T-cell (primary cell): ENCODE measurements around the gene IGSF1. TPM values are rescaled to one million over a fixed set of nuclear protein-coding genes. Genes with fewer than 3 reads are reported as not detected.

ENCODE experiments used
- ATAC-seq, 4 experiments: fragments of 200-7000 bp in 3 of 4; fragments of 150-1000 bp in 1 of 4; cut with Tn5 transposase; replicated peaks in 1 of 4; 1 replicate in 3 of 4; 2 replicates in 1 of 4; pipeline ENCODE4 v1.10.0; 2021; ENCODE audit warnings: moderate library complexity in 3 of 4, mild to moderate bottlenecking in 2 of 4, moderate number of reproducible peaks in 1 of 4
- CTCF ChIA-PET, 2 donors: fragments of 300-600 bp; sonication (Branson Sonifier 250); formaldehyde crosslinking; loops; one replicate each; lab custom pipeline; 2022; ENCODE audit warnings: antibody characterized with exemption in 2 of 2; lab: Charles Lee
- POLR2A ChIA-PET, 2 donors: fragments of 300-600 bp; sonication (Branson Sonifier 250); formaldehyde crosslinking; loops; one replicate each; lab custom pipeline; 2022; ENCODE audit warnings: antibody characterized with exemption in 2 of 2; lab: Charles Lee
- DNase-seq, 35 experiments: peaks; one replicate each; pipeline versions ENCODE4 v3.0.0 to v3.0.0-alpha.2; 2013 to 2023
- H3K27ac ChIP-seq: one replicate; pipeline ENCODE4 v1.5.1; 2013; ENCODE audit warnings: low read length
- H3K27me3 ChIP-seq, 2 experiments: replicated peaks in 1 of 2; 1 replicate in 1 of 2; 2 replicates in 1 of 2; pipeline versions ENCODE4 v1.6.1 to v1.7.0; 2013; ENCODE audit warnings: low read length in 1 of 2, mixed read lengths in 1 of 2; ENCODE audit not compliant: control insufficient read depth in 2 of 2, insufficient read depth in 2 of 2; ENCODE audit errors: extremely low read depth in 1 of 2
- H3K36me3 ChIP-seq, 2 donors: 1 replicate in 1 of 2; 2 replicates in 1 of 2; pipeline versions ENCODE4 v1.6.1 to v1.7.0; 2013; ENCODE audit warnings: low read length in 1 of 2; ENCODE audit not compliant: control insufficient read depth in 2 of 2, insufficient read depth in 1 of 2; ENCODE audit errors: extremely low read depth in 1 of 2
- H3K4me1 ChIP-seq, 2 experiments: 1 replicate in 1 of 2; 2 replicates in 1 of 2; pipeline versions ENCODE4 v1.6.1 to v1.7.0; 2013; ENCODE audit warnings: low read length in 2 of 2, mixed read lengths in 1 of 2; ENCODE audit not compliant: insufficient read depth in 2 of 2, control insufficient read depth in 1 of 2; ENCODE audit errors: extremely low read depth in 1 of 2
- H3K4me3 ChIP-seq, 2 donors: 1 replicate in 1 of 2; 2 replicates in 1 of 2; pipeline versions ENCODE4 v1.5.1 to v1.7.0; 2013; ENCODE audit warnings: mild to moderate bottlenecking in 2 of 2, low read length in 1 of 2, moderate library complexity in 1 of 2; ENCODE audit not compliant: control insufficient read depth in 1 of 2; ENCODE audit errors: extremely low read depth in 1 of 2
- H3K9me3 ChIP-seq: 2 replicates; pipeline ENCODE4 v1.7.0; 2013
- H3K27ac Mint-ChIP-seq, 2 donors: one replicate each; pipeline ENCODE4 v1.8.0; 2020 to 2021; ENCODE audit warnings: mild to moderate bottlenecking in 2 of 2, mixed read lengths in 2 of 2
- H3K27me3 Mint-ChIP-seq, 2 donors: one replicate each; pipeline ENCODE4 v1.8.0; 2021 to 2022; ENCODE audit warnings: mixed read lengths in 2 of 2
- H3K36me3 Mint-ChIP-seq: one replicate; pipeline ENCODE4 v1.8.0; 2021; ENCODE audit warnings: mixed read lengths
- H3K4me1 Mint-ChIP-seq, 3 donors: one replicate each; pipeline ENCODE4 v1.8.0; 2020 to 2022; ENCODE audit warnings: mixed read lengths in 3 of 3, mild to moderate bottlenecking in 1 of 3
- H3K4me3 Mint-ChIP-seq, 3 donors: one replicate each; pipeline ENCODE4 v1.8.0; 2020 to 2022; ENCODE audit warnings: mild to moderate bottlenecking in 3 of 3, mixed read lengths in 3 of 3, moderate library complexity in 3 of 3
- H3K9me3 Mint-ChIP-seq, 3 donors: one replicate each; pipeline ENCODE4 v1.8.0; 2020 to 2022; ENCODE audit warnings: mixed read lengths in 3 of 3
- WGBS: methylation state at CpG from one replicate; pipeline ENCODE4 v1.1.5; 2013; ENCODE audit warnings: missing lambda C conversion rate; ENCODE audit not compliant: insufficient coverage; 5-methylcytosine and 5-hydroxymethylcytosine counted together
- total RNA-seq, 35 experiments: library from RNA in 6 of 35; stranded (reverse) in 6 of 35; fragments of 120-200 nt in 1 of 35; gene quantifications; one replicate each; pipeline versions ENCODE4 v1.2.1 to v1.2.4 and lab custom pipeline; 2013 to 2026

Gene IGSF1
- total RNA-seq, 5 donors from 2014 or later (not counting 1 experiment from before 2014, with no cell fraction given), result 0.19 TPM; not detected in 4

- POLR2A ChIA-PET, result no interaction called here
- Mint-ChIP-seq H3K27me3 (peaks cover 0 to 49% of the 10 kb centered on the region in 2 donors), H3K4me3 (no peak overlapping the region), H3K36me3 (no peaks in the 10 kb centered on the region), H3K4me1 (no peaks in the 10 kb centered on the region), H3K27ac (no peak overlapping the region), H3K9me3 (no peaks in the 10 kb centered on the region)
- Histone ChIP-seq H3K9me3 (no peaks in the 10 kb centered on the region), H3K27ac (no peak overlapping the region), H3K36me3 (no peaks in the 10 kb centered on the region), H3K27me3 (peaks cover 0 to 2% of the 10 kb centered on the region in 2 experiments), H3K4me3 (no peak overlapping the region), H3K4me1 (no peaks in the 10 kb centered on the region)
- WGBS, result no CpG with 5 or more reads among the region's 11 CpGs
- DNase-seq, result no peak
- no peak for ATAC-seq
- CTCF ChIA-PET, result no interaction called here
These were observed 11.5 kb downstream of the IGSF1 start for GRCh38 chrX:131277543-131278136.

- Histone ChIP-seq H3K4me1 (no peaks in the 10 kb centered on the region), H3K36me3 (no peaks in the 10 kb centered on the region), H3K4me3 (no peak overlapping the region), H3K9me3 (no peaks in the 10 kb centered on the region), H3K27ac (no peak overlapping the region), H3K27me3 (peaks cover 0 to 2% of the 10 kb centered on the region in 2 experiments)
- no peaks in the 10 kb centered on the region for H3K4me1 Mint-ChIP-seq
- H3K27me3 Mint-ChIP-seq, result peaks cover 0 to 19% of the 10 kb centered on the region in 2 donors
- H3K36me3 Mint-ChIP-seq, result no peaks in the 10 kb centered on the region
- no peak for ATAC-seq
- H3K9me3 Mint-ChIP-seq, result no peaks in the 10 kb centered on the region
- no CpG with 5 or more reads among the region's 5 CpGs for WGBS
- DNase-seq, result no peak
- POLR2A ChIA-PET, result no interaction called here
- CTCF ChIA-PET, result no interaction called here
- no peak overlapping the region for H3K27ac Mint-ChIP-seq
- H3K4me3 Mint-ChIP-seq, result no peak overlapping the region
These were observed 16.1 kb downstream of the IGSF1 start for GRCh38 chrX:131273011-131273410.

- peaks cover 0 to 15% of the 10 kb centered on the region in 2 donors for H3K27me3 Mint-ChIP-seq
- no CpG with 5 or more reads among the region's 3 CpGs for WGBS
These were observed 17.3 kb downstream of the IGSF1 start for GRCh38 chrX:131271826-131272225.

GRCh38 chrX:131271274-131271673 lies 17.8 kb downstream of the IGSF1 start:
- no peaks in the 10 kb centered on the region for H3K4me1 Mint-ChIP-seq
- no peak overlapping the region for H3K4me3 ChIP-seq
- ChIA-PET CTCF (no interaction called here), POLR2A (no interaction called here)
- no peaks in the 10 kb centered on the region for H3K27me3 ChIP-seq
- H3K27me3 Mint-ChIP-seq, result peaks cover 0 to 15% of the 10 kb centered on the region in 2 donors
- H3K4me3 Mint-ChIP-seq, result no peak overlapping the region
- no peaks in the 10 kb centered on the region for H3K4me1 ChIP-seq
- no CpG with 5 or more reads among the region's 3 CpGs for WGBS
- H3K9me3 ChIP-seq, result no peaks in the 10 kb centered on the region
- H3K36me3 Mint-ChIP-seq, result no peaks in the 10 kb centered on the region
- ATAC-seq, result no peak
- no peak for DNase-seq
- H3K27ac ChIP-seq, result no peak overlapping the region
- no peak overlapping the region for H3K27ac Mint-ChIP-seq
- H3K36me3 ChIP-seq, result no peaks in the 10 kb centered on the region
- H3K9me3 Mint-ChIP-seq, result no peaks in the 10 kb centered on the region

More at GRCh38 chrX:131271826-131272225, 17.3 kb downstream of the IGSF1 start:
- no peaks in the 10 kb centered on the region for H3K36me3 ChIP-seq
- no peaks in the 10 kb centered on the region for H3K9me3 ChIP-seq
- no peak overlapping the region for H3K27ac Mint-ChIP-seq
- DNase-seq (no peak), ATAC-seq (no peak)
- no peak overlapping the region for H3K4me3 ChIP-seq
- no peaks in the 10 kb centered on the region for H3K36me3 Mint-ChIP-seq
- no peaks in the 10 kb centered on the region for H3K27me3 ChIP-seq
- CTCF ChIA-PET, result no interaction called here
- H3K4me1 Mint-ChIP-seq, result no peaks in the 10 kb centered on the region
- no peaks in the 10 kb centered on the region for H3K9me3 Mint-ChIP-seq
- H3K27ac ChIP-seq, result no peak overlapping the region
- H3K4me1 ChIP-seq, result no peaks in the 10 kb centered on the region
- POLR2A ChIA-PET, result no interaction called here
- no peak overlapping the region for H3K4me3 Mint-ChIP-seq

- ChIA-PET POLR2A (no interaction called here), CTCF (no interaction called here)
- Mint-ChIP-seq H3K4me3 (no peak overlapping the region), H3K4me1 (no peaks in the 10 kb centered on the region), H3K36me3 (no peaks in the 10 kb centered on the region), H3K27me3 (peaks cover 0 to 19% of the 10 kb centered on the region in 2 donors), H3K9me3 (no peaks in the 10 kb centered on the region), H3K27ac (no peak overlapping the region)
- no peak overlapping the region for H3K4me3 ChIP-seq
- no peaks in the 10 kb centered on the region for H3K36me3 ChIP-seq
- no peaks in the 10 kb centered on the region for H3K27me3 ChIP-seq
- H3K4me1 ChIP-seq, result no peaks in the 10 kb centered on the region
- H3K9me3 ChIP-seq, result no peaks in the 10 kb centered on the region
- no peak for ATAC-seq
- no CpG with 5 or more reads among the region's 1 CpG for WGBS
- DNase-seq, result no peak
- no peak overlapping the region for H3K27ac ChIP-seq
These were observed 19.0 kb downstream of the IGSF1 start for GRCh38 chrX:131270080-131270479.

- no peaks in the 10 kb centered on the region for H3K9me3 Mint-ChIP-seq
- no peak for ATAC-seq
- CTCF ChIA-PET, result no interaction called here
These were observed 24.4 kb downstream of the IGSF1 start for GRCh38 chrX:131264665-131265064.

More at GRCh38 chrX:131264665-131265064, 24.4 kb downstream of the IGSF1 start:
- no peaks in the 10 kb centered on the region for H3K4me1 ChIP-seq
- H3K4me3 ChIP-seq, result no peak overlapping the region
- H3K27ac ChIP-seq, result no peak overlapping the region
- H3K27me3 Mint-ChIP-seq, result peaks cover 3 to 32% of the 10 kb centered on the region in 2 donors
- H3K4me3 Mint-ChIP-seq, result no peak overlapping the region
- no peaks in the 10 kb centered on the region for H3K36me3 ChIP-seq
- POLR2A ChIA-PET, result no interaction called here
- no peaks in the 10 kb centered on the region for H3K36me3 Mint-ChIP-seq
- no peaks in the 10 kb centered on the region for H3K27me3 ChIP-seq
- H3K9me3 ChIP-seq, result no peaks in the 10 kb centered on the region
- H3K4me1 Mint-ChIP-seq, result peaks cover 0 to 6% (median 6%) of the 10 kb centered on the region in 3 donors
- WGBS, result 57% methylated on average over 1 of the region's 7 CpGs
- H3K27ac Mint-ChIP-seq, result no peak overlapping the region
- DNase-seq, result no peak
